Activated CD4-positive, alpha-beta T cell treated with anti-CD3 and anti-CD28 coated beads, Interleukin-2, amount 50 U/mL, for 48 hours (primary cell): ENCODE measurements around the gene KRTAP17-1.
"Not testable (repeated sequence)": the region's sequence is repeated elsewhere in the genome, so short reads cannot be mapped to it uniquely, and the experiment has no call there.

Experiments
- DNase-seq, 2 experiments: peaks; one replicate each; pipeline ENCODE4 v3.0.0-alpha.2; 2020

Gene KRTAP17-1

DNA sequence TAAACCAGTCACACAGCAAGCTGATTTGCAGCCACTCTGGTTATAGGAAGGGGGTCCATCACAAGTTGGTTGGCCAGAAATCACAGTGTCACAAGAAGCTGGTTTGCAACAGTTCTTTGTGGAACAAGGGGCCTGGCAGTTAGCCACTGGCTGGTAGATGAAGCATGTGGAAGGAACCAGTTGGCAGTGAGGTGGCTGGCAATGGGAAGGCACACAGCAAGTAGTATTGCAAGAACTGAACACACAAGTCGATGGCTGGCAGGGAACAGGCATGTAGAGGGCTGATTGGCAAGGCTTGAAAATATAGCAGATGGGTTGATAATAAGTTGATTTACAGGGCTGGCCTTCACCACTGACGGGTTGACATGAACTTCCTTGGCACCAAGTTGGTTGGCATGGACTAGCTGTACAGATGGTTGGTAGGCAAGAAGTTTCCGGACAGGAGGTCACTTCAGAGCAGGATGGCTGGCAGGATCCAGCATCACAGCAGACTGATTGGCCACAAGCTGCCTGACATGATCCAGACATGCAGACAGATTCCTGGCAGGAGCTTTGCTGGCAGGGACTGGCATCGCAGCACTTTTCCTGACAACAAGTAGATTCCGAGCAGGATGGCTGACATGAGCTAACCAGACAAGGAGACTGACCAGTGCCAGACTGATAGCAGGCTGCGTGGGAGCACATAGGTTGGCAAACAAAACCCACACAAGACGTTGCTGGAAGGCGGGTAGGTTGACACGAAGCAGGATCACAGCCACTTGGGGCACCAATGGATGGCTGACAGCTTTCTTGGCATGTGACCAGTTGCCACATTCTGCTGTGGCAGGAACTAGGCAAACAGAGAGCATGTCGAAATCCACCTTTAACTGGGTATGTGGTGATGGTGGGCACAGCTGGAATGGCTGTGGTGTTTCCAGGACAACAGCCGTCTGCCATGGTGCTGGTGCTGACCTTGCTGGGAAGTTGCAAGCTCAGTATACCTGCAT lies 13.3 kb downstream of the KRTAP17-1 start, which contains the start of gene KRTAP29-1:
Gene KRTAP29-1, minus strand, starts transcription at position 936 of the 986 bp plus-strand sequence. Its CDS starts 0 bp downstream, at position 936.
- no peak for DNase-seq

DNA sequence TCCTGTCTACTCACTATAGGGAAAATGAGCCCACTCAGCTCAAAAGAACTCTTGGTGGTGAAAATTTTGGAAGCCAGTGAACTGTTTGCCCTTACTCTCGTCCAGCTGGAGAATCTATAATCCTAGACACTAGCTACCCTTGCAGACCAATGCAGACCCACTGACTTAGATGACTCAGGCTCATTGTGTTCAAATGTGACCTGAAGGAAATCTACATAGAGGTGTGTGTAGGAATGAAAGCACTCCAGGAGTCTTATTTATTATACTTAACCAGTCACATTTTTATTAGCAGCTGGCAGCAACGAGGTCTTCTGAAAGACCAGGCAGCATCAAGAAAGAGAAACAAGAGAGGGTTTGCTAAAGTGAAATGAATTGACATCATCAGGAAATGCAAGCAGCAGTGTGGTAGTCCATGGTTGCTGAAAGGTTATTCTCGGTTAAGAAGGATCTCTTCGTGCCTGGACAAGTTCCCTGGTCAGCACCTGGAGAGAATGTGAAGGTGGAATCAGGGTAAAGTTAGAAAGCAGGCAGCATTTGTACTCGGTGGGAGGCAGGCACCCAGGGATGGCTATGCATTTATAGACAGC lies 14.2 kb downstream of the KRTAP17-1 start:
- DNase-seq = no peak

DNA sequence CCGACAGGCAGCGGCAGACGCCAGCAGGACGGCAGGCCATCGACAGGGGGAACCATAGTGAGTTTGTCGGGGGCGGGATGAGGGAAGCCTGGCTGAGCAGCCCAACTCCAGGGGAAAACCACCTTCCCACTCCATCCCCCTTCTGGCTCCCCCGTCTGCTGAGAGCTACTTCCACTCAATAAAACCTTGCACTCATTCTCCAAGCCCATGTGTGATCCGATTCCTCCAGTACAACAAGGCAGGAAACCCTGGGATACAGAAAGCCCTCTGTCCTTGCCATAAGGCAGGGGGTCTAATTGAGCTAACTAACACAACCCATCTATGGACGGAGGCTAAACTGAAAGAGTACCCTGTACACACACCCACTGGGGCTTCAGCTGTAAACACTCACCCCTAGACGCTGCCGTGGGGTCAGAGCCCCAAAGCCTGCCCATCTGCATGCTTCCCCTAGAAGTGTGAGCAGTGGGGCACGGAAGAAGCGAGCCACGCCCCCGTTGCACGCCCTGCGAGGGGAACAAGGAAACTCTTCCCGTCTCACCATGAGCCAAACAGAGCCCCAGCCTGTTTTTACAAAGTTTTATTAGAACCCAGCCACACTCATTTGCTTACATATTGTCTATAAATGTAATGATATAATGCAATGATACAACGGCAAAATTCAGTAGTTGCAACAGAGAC lies 16.9 kb downstream of the KRTAP17-1 start:
- DNase-seq = no peak

DNA sequence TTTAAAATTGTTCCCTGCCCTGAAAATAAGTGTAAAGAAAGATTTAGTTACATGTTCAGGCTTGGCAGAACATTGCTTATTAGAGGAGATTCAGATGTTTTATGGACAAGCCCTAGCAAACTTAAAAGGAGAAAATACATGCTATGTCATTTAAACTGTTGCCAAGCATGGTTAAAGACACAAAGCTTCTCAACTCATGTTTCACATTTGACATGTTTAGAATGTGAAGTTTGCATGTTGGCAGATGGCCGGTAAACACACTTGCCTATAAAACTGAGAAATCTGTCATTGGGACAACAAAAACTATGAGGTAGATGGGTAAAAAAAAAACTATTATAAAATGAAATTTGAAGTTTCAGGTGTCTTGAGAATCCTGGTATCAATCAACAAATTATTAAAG lies 18.7 kb downstream of the KRTAP17-1 start:
- DNase-seq = no peak

DNA sequence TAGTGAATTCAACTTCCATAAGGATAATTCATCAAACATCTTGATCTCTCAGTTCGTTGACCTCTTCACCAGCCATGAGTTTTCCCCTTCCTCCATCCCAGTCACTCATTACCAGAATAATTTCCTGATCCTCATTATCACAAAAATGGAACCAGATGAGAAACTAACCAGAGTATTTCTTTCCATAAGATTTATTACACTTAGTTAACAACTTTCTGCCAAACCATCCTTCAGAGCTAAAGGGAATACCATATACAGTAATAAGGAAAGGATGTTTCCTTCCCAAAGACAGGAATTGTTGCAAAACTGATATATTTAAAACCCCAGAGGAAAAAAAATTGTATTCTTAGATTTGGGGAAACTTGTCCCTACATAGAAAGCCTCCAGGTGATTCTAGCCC lies 21.5 kb downstream of the KRTAP17-1 start:
- no peak for DNase-seq

DNA sequence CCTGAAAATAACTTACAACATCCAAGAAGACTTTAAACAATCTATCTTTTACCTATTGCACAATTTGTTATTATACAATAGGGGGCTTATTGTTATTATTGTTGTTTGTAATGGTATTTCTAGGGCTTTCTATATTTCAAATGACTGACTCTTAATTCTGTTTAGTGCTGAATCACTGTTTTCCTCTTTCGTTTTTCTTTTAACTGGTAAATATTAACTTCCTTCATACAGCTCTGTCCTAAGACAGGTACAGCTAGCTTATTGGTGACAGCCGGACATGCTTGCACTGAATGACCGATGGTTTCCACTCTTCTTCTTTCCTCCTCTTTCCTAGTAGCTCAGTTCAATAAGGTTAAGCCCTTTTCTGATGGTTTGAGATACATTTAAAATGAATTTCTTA lies 28.5 kb downstream of the KRTAP17-1 start:
- DNase-seq = no peak

DNA sequence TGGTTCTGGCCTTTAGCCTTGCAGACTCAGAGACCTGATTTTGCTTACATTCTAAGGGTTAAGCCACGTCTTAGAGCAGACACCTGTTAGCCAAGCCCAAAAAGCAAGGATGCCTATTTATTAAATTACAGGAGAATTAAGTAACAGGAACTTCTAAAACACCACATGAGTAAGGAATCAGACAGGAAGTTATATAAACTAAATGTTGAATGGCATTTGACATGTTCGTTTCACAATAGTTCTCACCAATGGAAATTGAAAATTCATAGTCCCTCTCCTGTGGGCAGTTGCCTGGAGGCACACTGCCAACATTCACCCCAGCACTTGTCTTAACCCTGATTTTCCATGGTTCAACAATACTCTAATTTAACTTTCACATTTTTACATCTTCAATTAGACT lies 31.0 kb downstream of the KRTAP17-1 start:
- DNase-seq = no peak

DNA sequence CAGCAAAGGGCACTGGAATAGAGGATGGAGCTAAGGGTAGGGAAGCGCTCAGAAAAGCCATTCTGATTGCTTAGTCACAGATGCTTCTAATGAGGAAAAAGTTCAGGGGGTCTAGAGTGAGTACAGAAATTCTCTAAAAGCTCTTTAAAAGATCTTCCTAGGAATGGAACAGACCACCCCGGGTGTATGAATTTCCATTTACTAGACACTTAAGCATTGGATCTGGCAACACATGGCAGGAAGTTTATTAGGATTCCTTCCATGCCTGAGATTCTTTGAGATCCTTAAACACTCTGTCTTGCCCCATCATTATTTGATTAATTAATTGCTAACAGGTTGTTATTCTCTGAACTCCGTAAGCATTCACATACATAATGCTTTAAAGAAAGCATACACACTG lies 31.5 kb downstream of the KRTAP17-1 start:
- no peak for DNase-seq

DNA sequence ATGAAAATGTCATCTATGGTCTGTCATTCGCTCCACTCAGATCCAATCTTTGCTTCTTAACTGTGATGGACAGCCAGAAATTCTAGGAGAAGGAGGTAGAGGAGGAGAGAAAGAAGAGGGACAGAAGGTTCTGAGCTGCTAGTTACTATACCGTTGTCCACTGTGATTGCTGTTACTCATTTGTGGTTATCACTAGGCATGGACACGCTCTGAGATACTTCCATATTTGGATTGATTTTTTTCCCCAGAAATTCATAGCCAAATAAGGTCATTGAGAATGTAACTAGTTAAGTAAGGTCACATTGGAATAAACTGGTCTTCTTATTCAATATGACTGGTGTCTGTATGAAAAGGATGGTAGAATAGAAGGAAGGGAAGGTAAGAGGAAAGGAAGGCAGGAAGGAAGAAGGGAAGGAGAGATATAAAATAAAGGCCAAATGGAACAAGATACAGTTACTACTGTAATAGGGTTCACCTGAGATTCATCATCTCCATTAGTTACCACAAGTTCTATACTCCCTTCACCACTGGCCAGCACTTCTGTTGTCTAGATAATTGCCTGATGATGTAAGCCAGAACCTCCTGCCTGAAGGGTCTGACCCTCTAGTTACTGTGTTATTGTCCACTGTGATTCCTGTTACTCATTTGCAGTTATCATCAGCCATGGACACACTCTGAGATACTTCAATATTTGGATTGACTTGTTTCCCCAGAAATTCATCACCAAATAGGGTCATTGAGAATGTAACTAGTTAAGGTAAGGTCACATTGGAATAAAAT lies 37.1 kb downstream of the KRTAP17-1 start:
- DNase-seq = no peak

DNA sequence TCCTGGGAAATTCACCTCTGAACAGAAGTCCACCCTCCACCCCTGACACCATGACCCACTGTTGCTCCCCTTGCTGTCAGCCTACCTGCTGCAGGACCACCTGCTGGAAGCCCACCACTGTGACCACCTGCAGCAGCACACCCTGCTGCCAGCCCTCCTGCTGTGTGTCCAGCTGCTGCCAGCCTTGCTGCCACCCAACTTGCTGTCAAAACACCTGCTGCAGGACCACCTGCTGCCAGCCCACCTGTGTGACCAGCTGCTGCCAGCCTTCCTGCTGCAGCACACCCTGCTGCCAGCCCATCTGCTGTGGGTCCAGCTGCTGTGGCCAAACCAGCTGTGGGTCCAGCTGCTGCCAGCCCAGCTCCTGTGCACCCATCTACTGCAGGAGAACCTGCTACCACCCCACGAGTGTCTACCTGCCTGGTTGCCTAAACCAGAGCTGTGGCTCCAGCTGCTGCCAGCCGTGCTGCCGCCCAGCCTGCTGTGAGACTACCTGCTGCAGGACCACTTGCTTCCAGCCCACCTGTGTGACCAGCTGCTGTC lies 39.8 kb downstream of the KRTAP17-1 start, which contains the start of gene KRTAP9-7:
Gene KRTAP9-7, plus strand, starts transcription at position 51 of the 543 bp plus-strand sequence. Its CDS starts 0 bp downstream, at position 51.
- not testable (repeated sequence) for DNase-seq

DNA sequence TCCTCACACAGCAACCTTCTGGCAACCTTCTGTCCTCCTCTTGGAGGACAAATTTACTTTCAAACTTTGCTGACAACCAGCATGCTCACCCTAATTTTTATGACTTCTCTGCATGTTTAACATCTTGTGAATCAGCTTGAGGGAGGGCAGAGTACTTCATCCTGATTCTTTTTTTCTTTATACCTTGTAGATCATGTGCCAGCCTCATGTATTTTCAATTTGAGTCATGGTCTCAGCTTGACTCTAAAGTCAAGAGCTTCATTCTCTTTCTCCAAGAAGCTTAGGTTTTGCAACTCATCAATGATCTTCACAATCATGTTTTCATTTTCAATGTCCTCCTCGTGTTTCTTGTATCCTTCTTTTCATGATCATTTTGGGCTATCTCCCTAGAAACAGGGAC lies 43.7 kb downstream of the KRTAP17-1 start:
- DNase-seq = no peak

DNA sequence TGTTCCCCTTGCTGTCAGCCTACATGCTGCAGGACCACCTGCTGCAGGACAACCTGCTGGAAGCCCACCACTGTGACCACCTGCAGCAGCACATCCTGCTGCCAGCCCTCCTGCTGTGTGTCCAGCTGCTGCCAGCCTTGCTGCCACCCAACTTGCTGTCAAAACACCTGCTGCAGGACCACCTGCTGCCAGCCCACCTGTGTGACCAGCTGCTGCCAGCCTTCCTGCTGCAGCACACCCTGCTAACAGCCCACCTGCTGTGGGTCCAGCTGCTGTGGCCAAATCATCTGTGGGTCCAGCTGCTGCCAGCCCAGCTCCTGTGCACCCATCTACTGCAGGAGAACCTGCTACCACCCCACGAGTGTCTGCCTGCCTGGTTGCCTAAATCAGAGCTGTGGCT lies 44.2 kb downstream of the KRTAP17-1 start:
- not testable (repeated sequence) for DNase-seq

DNA sequence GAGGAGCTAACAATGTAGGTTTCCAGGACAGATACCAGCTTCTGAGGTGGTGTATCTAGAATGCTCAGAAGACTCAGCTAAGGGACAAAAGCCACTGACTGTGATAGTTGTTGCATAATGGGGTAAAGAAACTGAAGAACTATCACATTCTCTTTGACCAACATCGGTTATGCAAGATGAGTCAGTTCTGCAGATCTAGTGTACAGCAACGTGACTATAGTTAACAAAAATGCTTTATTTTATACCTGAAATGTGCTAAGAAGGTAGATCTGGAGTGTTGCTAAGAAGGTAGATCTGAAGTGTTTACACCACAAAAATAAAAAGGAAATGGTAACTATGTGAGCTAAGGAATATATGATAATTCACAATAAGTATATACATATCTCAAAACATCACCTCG lies 47.8 kb downstream of the KRTAP17-1 start:
- no peak for DNase-seq

DNA sequence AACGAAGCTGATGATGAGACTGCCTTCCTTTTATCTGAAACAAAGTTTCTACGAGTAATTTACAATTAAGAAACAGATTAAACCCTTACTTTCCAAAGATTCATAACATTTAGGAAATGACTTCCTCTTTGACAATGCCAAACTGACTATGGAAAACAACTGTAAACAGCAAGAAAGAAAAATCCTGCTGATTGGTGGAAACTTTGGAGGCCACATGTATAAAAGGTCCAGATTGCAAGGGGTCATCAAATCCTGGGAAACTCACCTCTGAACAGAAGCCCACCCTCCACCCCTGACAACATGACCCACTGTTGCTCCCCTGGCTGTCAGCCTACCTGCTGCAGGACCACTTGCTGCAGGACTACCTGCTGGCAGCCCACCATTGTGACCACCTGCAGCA lies 50.4 kb downstream of the KRTAP17-1 start, which contains the start of gene KRTAP9-6:
Gene KRTAP9-6, plus strand, starts transcription at position 301 of the 400 bp plus-strand sequence. Its CDS starts 0 bp downstream, at position 301.
- DNase-seq = no peak
